Measurements from ENCODE around the gene NAA25. TPM values are rescaled to one million over a fixed set of nuclear protein-coding genes. Genes with fewer than 3 reads are reported as not detected.

NAA25 gene
- total and polyA plus RNA-seq, 2 donors (not counting 1 experiment from before 2014, with no cell fraction given): 5.9 to 40.8 TPM

- Histone ChIP-seq H3K4me3 (ENCODE audit: control extremely low read depth in 1 of 5, extremely low read depth in 1 of 5, insufficient read depth in 1 of 5, low read depth in 2 of 5, low read length in 4 of 5) (no peak overlapping the region), H2AFZ (ENCODE audit: insufficient read depth, low read depth, low read length, poor library complexity, severe bottlenecking) (no peak overlapping the region), H3K4me1 (ENCODE audit: control insufficient read depth in 2 of 2, insufficient read depth in 2 of 2, low read length in 2 of 2) (peaks cover 11% of the 10 kb centered on the region in 2 donors), H4K20me1 (ENCODE audit: control insufficient read depth, insufficient read depth, low read length, poor library complexity, severe bottlenecking) (no peaks in the 10 kb centered on the region), H3K9me3 (ENCODE audit: control extremely low read depth in 1 of 3, control insufficient read depth in 2 of 3, insufficient read depth in 1 of 3, low read length in 2 of 3) (peaks cover 0 to 17% (median 8%) of the 10 kb centered on the region in 3 donors), H3K27ac (ENCODE audit: low read length in 2 of 2) (peak overlapping the region in 1 of 2 donors; percentile 10), H3K4me2 (replicated peaks; ENCODE audit: low read depth, low read length, poor library complexity, severe bottlenecking) (no peak overlapping the region), H3K27me3 (replicated peaks in 1 of 4; ENCODE audit: control extremely low read depth in 1 of 4, control insufficient read depth in 3 of 4, insufficient read depth in 4 of 4, low read length in 3 of 4) (no peaks in the 10 kb centered on the region), H3K9ac (ENCODE audit: low read length) (no peak overlapping the region), H3K79me2 (ENCODE audit: control insufficient read depth, insufficient read depth, low read length) (peaks cover 6% of the 10 kb centered on the region), H3K36me3 (replicated peaks in 1 of 2; ENCODE audit: control extremely low read depth in 1 of 2, control insufficient read depth in 1 of 2, extremely low read depth in 1 of 2, insufficient read depth in 2 of 2, low read length in 1 of 2) (peaks cover 4 to 58% of the 10 kb centered on the region in 2 experiments)
- POLR2A ChIA-PET: interaction anchor here (0.7 kb wide), 1 partner anchor 11 kb away, joined by 5 read pairs; no protein-coding TSS in a partner anchor
- ATAC-seq (ENCODE audit: low read depth): no peak
- H3K4me1 Mint-ChIP-seq: peaks cover 25% of the 10 kb centered on the region
- intact Hi-C loops (cut with micrococcal nuclease): loop anchor here (10.0 kb wide), 1 partner anchor 209 kb away; no protein-coding TSS in a partner anchor
- H3K27ac Mint-ChIP-seq: peak overlapping the region; percentile 7
- CTCF ChIA-PET: no interaction called here
- no peak overlapping the region for H3K4me3 Mint-ChIP-seq
- DNase-seq: no peak
- no peaks in the 10 kb centered on the region for H3K27me3 Mint-ChIP-seq
- H3K9me3 Mint-ChIP-seq (ENCODE audit: insufficient read depth): no peaks in the 10 kb centered on the region
- TF ChIP-seq, protein P1, sequence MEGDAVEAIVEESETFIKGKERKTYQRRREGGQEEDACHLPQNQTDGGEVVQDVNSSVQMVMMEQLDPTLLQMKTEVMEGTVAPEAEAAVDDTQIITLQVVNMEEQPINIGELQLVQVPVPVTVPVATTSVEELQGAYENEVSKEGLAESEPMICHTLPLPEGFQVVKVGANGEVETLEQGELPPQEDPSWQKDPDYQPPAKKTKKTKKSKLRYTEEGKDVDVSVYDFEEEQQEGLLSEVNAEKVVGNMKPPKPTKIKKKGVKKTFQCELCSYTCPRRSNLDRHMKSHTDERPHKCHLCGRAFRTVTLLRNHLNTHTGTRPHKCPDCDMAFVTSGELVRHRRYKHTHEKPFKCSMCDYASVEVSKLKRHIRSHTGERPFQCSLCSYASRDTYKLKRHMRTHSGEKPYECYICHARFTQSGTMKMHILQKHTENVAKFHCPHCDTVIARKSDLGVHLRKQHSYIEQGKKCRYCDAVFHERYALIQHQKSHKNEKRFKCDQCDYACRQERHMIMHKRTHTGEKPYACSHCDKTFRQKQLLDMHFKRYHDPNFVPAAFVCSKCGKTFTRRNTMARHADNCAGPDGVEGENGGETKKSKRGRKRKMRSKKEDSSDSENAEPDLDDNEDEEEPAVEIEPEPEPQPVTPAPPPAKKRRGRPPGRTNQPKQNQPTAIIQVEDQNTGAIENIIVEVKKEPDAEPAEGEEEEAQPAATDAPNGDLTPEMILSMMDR (IDR thresholded peaks at IDR 0.05): no peak
- 100% methylated on average over 2 of the region's 8 CpGs for WGBS (ENCODE audit: insufficient coverage)
Observed at GRCh38 chr12:112153893-112154219, 45.3 kb upstream of the NAA25 start.

DNA sequence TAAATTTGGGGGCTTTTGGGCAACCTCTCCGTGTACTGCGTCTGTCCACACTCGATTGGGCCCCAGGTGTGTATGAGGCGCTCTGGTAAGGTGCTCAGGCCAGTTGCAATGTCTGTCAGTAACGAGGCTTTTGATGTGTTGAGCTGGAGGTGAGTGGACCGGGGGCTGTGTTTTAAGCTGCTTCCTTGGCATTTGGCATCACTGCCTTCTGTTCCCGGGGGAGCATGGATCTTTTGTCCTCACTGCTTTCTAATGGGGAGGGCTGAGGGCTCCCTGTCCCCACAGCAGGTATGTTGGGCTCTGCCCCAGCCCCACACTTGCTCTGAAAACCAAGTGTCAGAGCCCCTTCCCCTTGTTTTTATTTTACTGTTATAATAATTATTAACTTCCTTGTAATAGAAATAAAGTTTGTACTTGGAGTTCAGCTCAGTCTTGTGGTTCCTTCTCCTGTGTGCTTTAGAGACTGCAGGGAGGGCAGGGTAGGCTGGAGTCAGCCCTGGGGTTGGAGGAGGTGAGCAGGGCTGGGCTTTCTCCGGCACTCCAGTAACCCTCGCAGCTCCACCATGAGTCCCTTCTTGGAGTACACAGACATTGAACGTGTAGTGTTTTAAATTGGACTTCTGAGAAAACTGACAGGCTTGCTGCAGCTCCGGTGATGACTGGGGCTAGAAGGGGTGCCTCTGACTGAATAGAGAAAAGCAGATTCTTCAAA, 44.8 kb upstream of the NAA25 start:
- Mint-ChIP-seq H3K4me1 (peaks cover 20% of the 10 kb centered on the region), H3K9me3 (ENCODE audit: insufficient read depth) (no peaks in the 10 kb centered on the region), H3K27me3 (no peaks in the 10 kb centered on the region), H3K27ac (peak overlapping the region; percentile 29), H3K4me3 (no peak overlapping the region)
- Histone ChIP-seq H3K36me3 (replicated peaks in 1 of 2; ENCODE audit: control extremely low read depth in 1 of 2, control insufficient read depth in 1 of 2, extremely low read depth in 1 of 2, insufficient read depth in 2 of 2, low read length in 1 of 2) (peaks cover 6 to 62% of the 10 kb centered on the region in 2 experiments), H4K20me1 (ENCODE audit: control insufficient read depth, insufficient read depth, low read length, poor library complexity, severe bottlenecking) (no peaks in the 10 kb centered on the region), H3K4me1 (ENCODE audit: control insufficient read depth in 2 of 2, insufficient read depth in 2 of 2, low read length in 2 of 2) (peaks cover 6 to 7% of the 10 kb centered on the region in 2 donors), H3K79me2 (ENCODE audit: control insufficient read depth, insufficient read depth, low read length) (peaks cover 4% of the 10 kb centered on the region), H3K9me3 (ENCODE audit: control extremely low read depth in 1 of 3, control insufficient read depth in 2 of 3, insufficient read depth in 1 of 3, low read length in 2 of 3) (peaks cover 0 to 12% (median 3%) of the 10 kb centered on the region in 3 donors), H3K4me3 (ENCODE audit: control extremely low read depth in 1 of 5, extremely low read depth in 1 of 5, insufficient read depth in 1 of 5, low read depth in 2 of 5, low read length in 4 of 5) (no peak overlapping the region), H3K27ac (ENCODE audit: low read length in 2 of 2) (peak overlapping the region in 1 of 2 donors; percentile 10), H2AFZ (ENCODE audit: insufficient read depth, low read depth, low read length, poor library complexity, severe bottlenecking) (no peak overlapping the region), H3K9ac (ENCODE audit: low read length) (no peak overlapping the region), H3K27me3 (replicated peaks in 1 of 4; ENCODE audit: control extremely low read depth in 1 of 4, control insufficient read depth in 3 of 4, insufficient read depth in 4 of 4, low read length in 3 of 4) (no peaks in the 10 kb centered on the region), H3K4me2 (replicated peaks; ENCODE audit: low read depth, low read length, poor library complexity, severe bottlenecking) (no peak overlapping the region)
- ATAC-seq (ENCODE audit: low read depth) (no peak), DNase-seq (no peak)
- intact Hi-C loops (cut with micrococcal nuclease): loop anchor here (10.0 kb wide), 1 partner anchor 209 kb away; no protein-coding TSS in a partner anchor
- POLR2A ChIA-PET: interaction anchor here (0.7 kb wide), 1 partner anchor 11 kb away, joined by 5 read pairs; no protein-coding TSS in a partner anchor
- TF ChIP-seq EZH2 (IDR thresholded peaks at IDR 0.05; ENCODE audit: borderline replicate concordance, insufficient read depth, low read depth, low read length, poor library complexity, severe bottlenecking): no peak
- TF ChIP-seq, protein P1 (IDR thresholded peaks at IDR 0.05): no peak
- WGBS (ENCODE audit: insufficient coverage): 92% methylated on average over 10 of the region's 11 CpGs
- CTCF ChIA-PET: no interaction called here

Data from B cell (primary cell).